Astrocyte (in vitro differentiated cells and primary cell): ENCODE results near the gene SLC44A3.

ENCODE experiments used
- CTCF ChIP-seq: IDR thresholded peaks from 2 replicates; pipeline ENCODE4 v1.5.1; 2011; ENCODE audit warnings: low read depth, mild to moderate bottlenecking, inconsistent platforms, low read length, moderate library complexity; ENCODE audit not compliant: insufficient read depth
- EZH2 ChIP-seq: IDR thresholded peaks from 2 replicates; pipeline ENCODE4 v1.6.1; 2012; ENCODE audit warnings: mild to moderate bottlenecking, low read length, inconsistent platforms; ENCODE audit not compliant: insufficient read depth

DNA sequence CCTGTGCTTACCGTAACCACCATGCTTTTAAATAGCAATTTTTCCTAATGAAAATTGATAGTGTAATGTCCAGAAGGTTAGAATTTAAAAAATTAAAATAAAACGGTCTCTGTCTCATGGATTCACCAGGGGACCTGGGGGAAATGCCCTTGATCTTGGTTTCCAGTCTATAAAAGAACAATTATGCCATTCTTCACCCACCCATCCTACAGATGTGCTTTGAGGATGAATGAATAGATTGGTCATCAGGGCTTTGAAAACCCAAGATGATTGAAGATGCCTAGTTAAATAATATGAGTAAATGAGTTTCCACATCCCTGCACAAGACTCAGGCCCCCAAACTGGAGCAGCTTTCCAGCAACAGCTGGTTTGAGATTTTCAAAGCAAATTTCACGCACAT lies 68.0 kb downstream of the SLC44A3 start:
- TF ChIP-seq CTCF (no peak), EZH2 (no peak)
